Iris pigment epithelial cell (primary cell): ENCODE measurements around the gene FOSL2.

Experiments used
- DNase-seq: peaks from one replicate; pipeline ENCODE4 v3.0.0-alpha.2; 2011; ENCODE audit warnings: low read depth

Gene FOSL2

GRCh38 chr2:28395334-28396061 is 2.8 kb downstream of the FOSL2 start:
- peak; percentile 71 for DNase-seq

DNA sequence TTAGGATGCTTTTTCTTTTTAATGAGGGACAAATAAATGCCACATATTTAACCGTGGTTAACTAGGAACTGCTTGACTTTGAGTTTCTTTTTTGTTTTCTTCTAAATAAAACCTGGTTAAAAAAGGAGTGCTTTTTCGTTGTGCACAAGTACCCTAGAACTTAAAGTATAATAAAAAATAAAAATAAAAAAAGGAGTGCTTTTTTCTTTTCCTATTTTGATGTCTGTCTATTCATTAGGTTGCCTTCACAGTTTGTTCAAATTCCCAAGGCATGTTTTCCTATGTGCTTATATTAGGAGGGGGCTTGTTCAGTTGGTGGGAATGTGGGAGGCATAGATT is 4.4 kb downstream of the FOSL2 start:
- DNase-seq = no peak

GRCh38 chr2:28398101-28398834 is 5.6 kb downstream of the FOSL2 start:
- peak; percentile 80 for DNase-seq

GRCh38 chr2:28399289-28399688 is 6.6 kb downstream of the FOSL2 start:
- DNase-seq = no peak

- no peak for DNase-seq
Observed at GRCh38 chr2:28399956-28400355, 7.3 kb downstream of the FOSL2 start.

- no peak for DNase-seq
Observed at GRCh38 chr2:28400419-28400818, 7.8 kb downstream of the FOSL2 start.

DNA sequence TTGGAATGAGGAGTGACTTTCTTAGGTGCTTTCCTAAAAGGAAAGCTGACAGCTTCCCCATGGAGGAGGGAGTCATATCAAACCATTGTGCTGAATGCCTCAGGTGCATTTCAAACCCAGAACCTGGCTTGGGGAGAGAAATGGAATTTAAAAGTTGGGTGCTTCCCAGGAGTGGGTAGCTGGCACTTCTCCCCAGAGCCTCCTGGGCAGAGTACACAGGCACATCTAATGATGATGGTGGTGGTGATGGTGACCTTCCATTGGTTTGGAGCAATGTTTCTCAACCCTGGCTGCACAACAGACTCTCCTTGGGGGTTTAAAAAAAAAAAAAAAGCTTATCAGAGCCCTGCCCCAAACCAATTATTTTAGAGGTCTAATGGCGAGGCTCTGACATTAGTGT is 8.3 kb downstream of the FOSL2 start:
- no peak for DNase-seq

GRCh38 chr2:28401411-28401810 is 8.8 kb downstream of the FOSL2 start:
- no peak for DNase-seq

GRCh38 chr2:28401948-28402550 is 9.4 kb downstream of the FOSL2 start:
- no peak for DNase-seq

GRCh38 chr2:28403370-28403956 is 10.8 kb downstream of the FOSL2 start:
- no peak for DNase-seq

DNA sequence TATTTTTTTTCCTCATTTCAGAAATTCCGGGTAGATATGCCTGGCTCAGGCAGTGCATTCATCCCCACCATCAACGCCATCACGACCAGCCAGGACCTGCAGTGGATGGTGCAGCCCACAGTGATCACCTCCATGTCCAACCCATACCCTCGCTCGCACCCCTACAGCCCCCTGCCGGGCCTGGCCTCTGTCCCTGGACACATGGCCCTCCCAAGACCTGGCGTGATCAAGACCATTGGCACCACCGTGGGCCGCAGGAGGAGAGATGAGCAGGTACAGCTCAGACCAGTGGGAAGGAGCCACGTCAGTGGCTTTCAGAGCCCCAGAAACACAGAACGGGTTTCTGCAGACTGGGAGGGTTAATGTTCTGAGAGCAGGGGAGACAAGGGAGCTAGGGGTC is 11.4 kb downstream of the FOSL2 start:
- DNase-seq = no peak

DNA sequence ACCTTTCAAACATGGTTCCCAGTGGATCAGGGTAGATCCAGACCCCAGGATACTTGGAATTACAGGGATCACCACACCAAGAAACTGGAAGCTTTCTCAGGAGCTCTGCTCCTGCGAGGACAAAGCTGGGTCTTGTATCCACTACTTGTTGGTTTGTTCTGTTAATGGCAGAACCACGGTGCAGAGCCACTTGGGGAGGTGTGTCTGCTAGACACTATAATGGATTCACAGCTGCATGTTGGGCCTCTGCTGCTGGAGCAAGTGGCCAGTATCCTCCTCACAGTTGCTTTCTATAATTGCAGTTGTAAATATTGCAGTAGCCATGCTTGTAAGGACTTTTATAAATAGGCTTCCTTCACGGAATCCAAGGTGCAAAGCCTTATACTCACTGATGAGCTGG is 12.9 kb downstream of the FOSL2 start:
- DNase-seq = no peak

- peak; percentile 65 for DNase-seq
Observed at GRCh38 chr2:28406276-28407096, 13.8 kb downstream of the FOSL2 start.

GRCh38 chr2:28407131-28407975 is 14.7 kb downstream of the FOSL2 start:
- DNase-seq = no peak

DNA sequence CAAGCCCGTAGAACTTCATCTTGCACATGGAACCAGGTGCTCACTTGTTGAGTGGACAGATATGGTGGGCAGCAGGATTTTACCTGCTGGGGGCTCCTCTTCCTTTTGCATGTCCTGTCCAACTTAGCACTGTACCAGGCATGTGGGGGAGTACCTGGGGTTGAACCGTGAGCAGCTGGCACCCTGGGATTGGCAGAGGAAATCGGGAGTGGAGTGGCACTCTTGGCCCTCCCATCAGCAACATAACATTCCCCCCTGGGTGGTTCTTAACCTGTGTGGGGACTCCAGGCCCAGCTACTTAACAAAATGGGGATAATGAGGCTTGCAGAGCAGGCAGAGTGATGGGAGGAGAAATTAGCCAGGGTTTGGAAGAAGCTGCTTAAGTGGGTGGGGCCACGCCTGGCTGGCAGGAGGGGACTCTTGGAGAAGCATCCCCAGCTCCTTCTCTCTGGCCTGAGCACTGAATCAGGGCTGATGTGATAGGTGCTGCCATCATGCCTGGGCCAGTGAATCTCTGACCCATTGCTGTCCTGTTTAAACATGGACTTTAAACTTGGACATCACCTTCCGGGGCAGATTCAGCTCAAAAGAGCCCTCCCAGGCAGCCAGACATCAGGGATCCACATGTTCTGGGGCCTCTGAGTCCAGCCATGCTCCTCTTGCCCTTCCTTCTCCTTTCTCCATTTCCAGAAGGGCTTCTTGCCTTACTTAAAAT is 15.5 kb downstream of the FOSL2 start:
- DNase-seq = no peak

GRCh38 chr2:28408764-28409599 is 16.3 kb downstream of the FOSL2 start:
- peak; percentile 76 for DNase-seq

- no peak for DNase-seq
Observed at GRCh38 chr2:28411166-28411755, 18.6 kb downstream of the FOSL2 start.

GRCh38 chr2:28411956-28412609 is 19.4 kb downstream of the FOSL2 start:
- no peak for DNase-seq
